ENCODE measurements around the gene FGF23. TPM values are rescaled to one million over a fixed set of nuclear protein-coding genes. Genes with fewer than 3 reads are reported as not detected.

FGF23 gene
- total RNA-seq, 1 donor from 2014 or later: 0.25 TPM

DNA sequence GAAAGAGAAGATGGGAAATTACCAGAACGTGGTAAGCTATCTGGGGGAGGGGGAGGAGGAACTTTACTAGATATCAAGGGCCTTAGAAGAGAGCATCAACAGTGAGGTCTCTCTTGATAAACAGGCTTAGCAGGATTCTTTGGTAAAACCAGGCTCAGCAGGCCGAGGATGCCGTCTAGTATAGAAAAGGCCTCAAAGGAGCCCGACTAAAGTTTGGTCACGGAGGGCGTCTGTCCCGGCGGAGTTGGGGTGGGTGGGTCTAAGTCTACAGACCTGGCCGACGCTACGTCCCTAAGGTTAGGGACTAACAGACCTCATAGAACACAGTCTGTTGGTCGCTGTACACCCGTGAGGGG, 59.0 kb downstream of the FGF23 start:
- ATAC-seq (peak; percentile 31), DNase-seq (ENCODE audit: low spot score) (no peak)

Other genes starting within 250 kb of the FGF23 start
- gene CCND2, start 106.0 kb downstream of the FGF23 start, total RNA-seq: 3.5 TPM
- gene TIGAR, start 58.5 kb downstream of the FGF23 start, total RNA-seq: 3.0 TPM
- gene FGF6, start 66.1 kb upstream of the FGF23 start, total RNA-seq: not detected
- gene RAD51AP1, start 159.2 kb upstream of the FGF23 start, total RNA-seq: 0.65 TPM
- gene DYRK4, start 182.5 kb upstream of the FGF23 start, total RNA-seq: 8.7 TPM